IMR-90 (cell line): ENCODE measurements around the gene PCNP.

Experiments used
- BHLHE40 ChIP-seq: fragments of 150-350 bp; IDR thresholded peaks from 2 replicates; pipeline ENCODE4 v1.6.1; 2016; ENCODE audit warnings: mild to moderate bottlenecking, low read depth, low read length
- CTCF ChIP-seq: conservative IDR thresholded peaks from 2 replicates; pipeline ENCODE4 v1.5.1; 2012; ENCODE audit warnings: mild to moderate bottlenecking, low read depth, low read length, improper control_type of control experiment
- MAFK ChIP-seq: IDR thresholded peaks from 2 replicates; pipeline ENCODE4 v1.6.1; 2012; ENCODE audit warnings: low read depth, low read length, improper control_type of control experiment
- NFE2L2 ChIP-seq: fragments of 150-350 bp; IDR thresholded peaks from 2 replicates; pipeline ENCODE4 v1.6.1; 2016; ENCODE audit warnings: low read depth, mild to moderate bottlenecking, low read length
- POLR2A ChIP-seq: IDR thresholded peaks from 2 replicates; pipeline ENCODE4 v1.6.1; 2012; ENCODE audit warnings: mild to moderate bottlenecking, low read depth, low read length
- RAD21 ChIP-seq: IDR thresholded peaks from 2 replicates; pipeline ENCODE4 v1.6.1; 2012; ENCODE audit warnings: low read length, improper control_type of control experiment
- RFX5 ChIP-seq: IDR thresholded peaks from 2 replicates; pipeline ENCODE4 v1.8.0; 2012; ENCODE audit warnings: low read depth, mild to moderate bottlenecking, low read length, moderate library complexity
- USF2 ChIP-seq: fragments of 150-350 bp; IDR thresholded peaks from 2 replicates; pipeline ENCODE4 v1.6.1; 2017; ENCODE audit warnings: mild to moderate bottlenecking, antibody characterized with exemption, low read length, low read depth

GRCh38 chr3:101635954-101636798 is 62.2 kb downstream of the PCNP start:
- TF ChIP-seq CTCF, result peak; percentile 62
- no peak for TF ChIP-seq MAFK
- TF ChIP-seq RFX5, result no peak
- peak; percentile 50 for TF ChIP-seq RAD21
- TF ChIP-seq POLR2A, result no peak
- no peak for TF ChIP-seq USF2
- no peak for TF ChIP-seq BHLHE40
- no peak for TF ChIP-seq NFE2L2
